ENCODE measurements around the gene FOXP2. TPM values are rescaled to one million over a fixed set of nuclear protein-coding genes. Genes with fewer than 3 reads are reported as not detected.

Gene FOXP2
- polyA plus RNA-seq, 2 of the 4 experiments (the other 2 are of a cell fraction) = 0.05 TPM; not detected in 1

DNA sequence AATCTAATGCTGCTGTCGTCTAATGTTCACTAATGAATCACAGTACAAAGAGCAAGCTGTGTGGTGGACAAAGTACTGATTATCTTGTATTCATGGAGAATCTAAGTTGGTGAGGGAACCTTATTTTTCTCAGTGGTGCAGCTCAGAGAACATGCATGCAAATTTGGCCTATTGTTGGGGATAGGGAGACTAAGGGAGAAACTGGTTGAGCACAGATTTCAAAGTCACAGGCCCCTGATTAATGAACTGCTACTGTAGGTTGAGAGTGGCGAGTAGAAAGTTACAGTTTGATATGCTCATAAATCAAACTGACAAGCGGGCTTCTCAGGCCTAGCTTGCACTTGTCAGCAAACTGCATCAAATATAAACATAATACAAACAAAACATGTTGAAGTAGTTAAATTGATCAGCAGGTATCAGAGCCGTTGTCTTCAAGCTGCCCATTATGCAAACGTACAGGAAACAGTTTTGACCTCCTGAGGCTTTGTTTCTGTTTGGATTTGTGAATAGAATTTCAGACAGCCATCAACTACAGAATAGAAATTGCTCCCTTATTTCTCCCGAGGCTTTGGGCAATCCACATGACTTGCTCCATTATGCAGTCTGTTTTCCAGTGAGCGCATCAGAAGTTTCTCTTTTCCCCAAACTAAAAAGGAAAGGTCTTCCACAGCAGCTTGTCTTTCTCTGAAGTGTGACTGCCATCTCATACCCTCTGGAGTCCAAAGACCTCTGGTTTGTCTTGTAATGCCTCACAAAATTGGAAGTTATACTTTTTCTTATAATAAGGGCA, 215.8 kb downstream of the FOXP2 start:
- Histone ChIP-seq H3K9me3 (no peaks in the 10 kb centered on the region), H3K4me1 (no peaks in the 10 kb centered on the region), H3K4me2 (no peak overlapping the region), H3K27ac (no peak overlapping the region), H3K4me3 (no peak overlapping the region)
- ChIA-PET POLR2A (no interaction called here), CTCF (interaction anchor here (0.7 to 1.2 kb wide), 2 partner anchors 11 to 776 kb away, joined by 3 read pairs; no protein-coding TSS in a partner anchor)
- no peak for DNase-seq (ENCODE audit: low read depth in 1 of 2, low spot score in 1 of 2)
- ATAC-seq = no peak
- FAIRE-seq = no peak
- TF ChIP-seq POLR2A (IDR thresholded peaks at IDR 0.05; ENCODE audit: low read length) = no peak
- TF ChIP-seq KDM1A (IDR thresholded peaks at IDR 0.05; ENCODE audit: low read depth) = no peak
- no peak for TF ChIP-seq CBX2 (IDR thresholded peaks at IDR 0.05; ENCODE audit: borderline replicate concordance, low read depth)
- no peak for TF ChIP-seq EHF (CRISPR knock-in tag; IDR thresholded peaks at IDR 0.05)
- 56% methylated on average over 7 of the region's 7 CpGs for WGBS (ENCODE audit: missing lambda C conversion rate)

DNA sequence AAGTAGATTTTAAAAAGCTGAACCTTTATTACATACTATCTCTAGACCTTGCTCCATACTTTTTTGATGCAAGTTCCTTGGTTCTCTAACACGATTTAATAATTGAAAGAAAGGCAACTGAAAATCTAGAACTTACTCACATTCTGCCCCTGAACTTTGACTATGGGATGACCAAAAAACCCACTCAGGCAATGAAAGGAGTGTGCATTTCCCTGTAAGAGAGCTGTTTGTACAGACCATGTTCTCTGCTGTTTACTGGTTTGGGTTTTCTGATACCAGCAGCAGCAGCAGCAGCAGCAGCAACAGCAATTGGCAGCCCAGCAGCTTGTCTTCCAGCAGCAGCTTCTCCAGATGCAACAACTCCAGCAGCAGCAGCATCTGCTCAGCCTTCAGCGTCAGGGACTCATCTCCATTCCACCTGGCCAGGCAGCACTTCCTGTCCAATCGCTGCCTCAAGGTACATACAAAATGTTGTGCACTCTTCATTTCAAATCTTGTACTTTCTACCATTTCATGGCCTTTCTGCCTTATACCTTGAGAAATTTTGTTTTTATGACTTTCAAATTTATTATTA, 216.7 kb downstream of the FOXP2 start:
- H3K27ac ChIP-seq = no peak overlapping the region
- 66% methylated on average over 3 of the region's 3 CpGs for WGBS (ENCODE audit: missing lambda C conversion rate)
- DNase-seq (ENCODE audit: low read depth in 1 of 2, low spot score in 1 of 2) = no peak
- H3K4me2 ChIP-seq = no peak overlapping the region
- H3K4me3 ChIP-seq = no peak overlapping the region
- ChIA-PET POLR2A (no interaction called here), CTCF (no interaction called here)
- TF ChIP-seq SMC3 (IDR thresholded peaks at IDR 0.05) (no peak), RARB (CRISPR knock-in tag; IDR thresholded peaks at IDR 0.05) (no peak), FOSL2 (IDR thresholded peaks at IDR 0.05) (no peak), FOSL2 (CRISPR knock-in tag; IDR thresholded peaks at IDR 0.05) (no peak), KDM1A (IDR thresholded peaks at IDR 0.05; ENCODE audit: low read depth) (no peak), TP53 (CRISPR knock-in tag; IDR thresholded peaks at IDR 0.05) (no peak), ZFP36 (IDR thresholded peaks at IDR 0.05; ENCODE audit: borderline replicate concordance, partially characterized antibody) (no peak), HDAC2 (IDR thresholded peaks at IDR 0.05) (no peak), POLR2A (IDR thresholded peaks at IDR 0.05; ENCODE audit: low read length) (no peak), ZNF302 (CRISPR knock-in tag; IDR thresholded peaks at IDR 0.05) (no peak), BHLHE40 (IDR thresholded peaks at IDR 0.05; ENCODE audit: low read depth, low read length) (no peak), NFE2L2 (conservative IDR thresholded peaks at IDR 0.05; ENCODE audit: low read length) (no peak), TFCP2L1 (CRISPR knock-in tag; IDR thresholded peaks at IDR 0.05) (no peak), HOXB13 (CRISPR knock-in tag; IDR thresholded peaks at IDR 0.05; ENCODE audit: low read depth) (no peak), PHF8 (IDR thresholded peaks at IDR 0.05; ENCODE audit: borderline replicate concordance, low read depth) (no peak)
- TF ChIP-seq, protein P1, sequence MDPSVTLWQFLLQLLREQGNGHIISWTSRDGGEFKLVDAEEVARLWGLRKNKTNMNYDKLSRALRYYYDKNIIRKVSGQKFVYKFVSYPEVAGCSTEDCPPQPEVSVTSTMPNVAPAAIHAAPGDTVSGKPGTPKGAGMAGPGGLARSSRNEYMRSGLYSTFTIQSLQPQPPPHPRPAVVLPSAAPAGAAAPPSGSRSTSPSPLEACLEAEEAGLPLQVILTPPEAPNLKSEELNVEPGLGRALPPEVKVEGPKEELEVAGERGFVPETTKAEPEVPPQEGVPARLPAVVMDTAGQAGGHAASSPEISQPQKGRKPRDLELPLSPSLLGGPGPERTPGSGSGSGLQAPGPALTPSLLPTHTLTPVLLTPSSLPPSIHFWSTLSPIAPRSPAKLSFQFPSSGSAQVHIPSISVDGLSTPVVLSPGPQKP (IDR thresholded peaks at IDR 0.05; ENCODE audit: low read depth, low read length) = no peak
- TF ChIP-seq, protein P2, sequence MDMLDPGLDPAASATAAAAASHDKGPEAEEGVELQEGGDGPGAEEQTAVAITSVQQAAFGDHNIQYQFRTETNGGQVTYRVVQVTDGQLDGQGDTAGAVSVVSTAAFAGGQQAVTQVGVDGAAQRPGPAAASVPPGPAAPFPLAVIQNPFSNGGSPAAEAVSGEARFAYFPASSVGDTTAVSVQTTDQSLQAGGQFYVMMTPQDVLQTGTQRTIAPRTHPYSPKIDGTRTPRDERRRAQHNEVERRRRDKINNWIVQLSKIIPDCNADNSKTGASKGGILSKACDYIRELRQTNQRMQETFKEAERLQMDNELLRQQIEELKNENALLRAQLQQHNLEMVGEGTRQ (IDR thresholded peaks at IDR 0.05) = no peak
- TF ChIP-seq, protein P3, sequence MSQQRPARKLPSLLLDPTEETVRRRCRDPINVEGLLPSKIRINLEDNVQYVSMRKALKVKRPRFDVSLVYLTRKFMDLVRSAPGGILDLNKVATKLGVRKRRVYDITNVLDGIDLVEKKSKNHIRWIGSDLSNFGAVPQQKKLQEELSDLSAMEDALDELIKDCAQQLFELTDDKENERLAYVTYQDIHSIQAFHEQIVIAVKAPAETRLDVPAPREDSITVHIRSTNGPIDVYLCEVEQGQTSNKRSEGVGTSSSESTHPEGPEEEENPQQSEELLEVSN (IDR thresholded peaks at IDR 0.05; ENCODE audit: borderline replicate concordance, low read depth) = no peak
- TF ChIP-seq, protein P4, sequence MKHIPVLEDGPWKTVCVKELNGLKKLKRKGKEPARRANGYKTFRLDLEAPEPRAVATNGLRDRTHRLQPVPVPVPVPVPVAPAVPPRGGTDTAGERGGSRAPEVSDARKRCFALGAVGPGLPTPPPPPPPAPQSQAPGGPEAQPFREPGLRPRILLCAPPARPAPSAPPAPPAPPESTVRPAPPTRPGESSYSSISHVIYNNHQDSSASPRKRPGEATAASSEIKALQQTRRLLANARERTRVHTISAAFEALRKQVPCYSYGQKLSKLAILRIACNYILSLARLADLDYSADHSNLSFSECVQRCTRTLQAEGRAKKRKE (CRISPR knock-in tag; IDR thresholded peaks at IDR 0.05; ENCODE audit: low read depth) = no peak
- TF ChIP-seq, protein P5, sequence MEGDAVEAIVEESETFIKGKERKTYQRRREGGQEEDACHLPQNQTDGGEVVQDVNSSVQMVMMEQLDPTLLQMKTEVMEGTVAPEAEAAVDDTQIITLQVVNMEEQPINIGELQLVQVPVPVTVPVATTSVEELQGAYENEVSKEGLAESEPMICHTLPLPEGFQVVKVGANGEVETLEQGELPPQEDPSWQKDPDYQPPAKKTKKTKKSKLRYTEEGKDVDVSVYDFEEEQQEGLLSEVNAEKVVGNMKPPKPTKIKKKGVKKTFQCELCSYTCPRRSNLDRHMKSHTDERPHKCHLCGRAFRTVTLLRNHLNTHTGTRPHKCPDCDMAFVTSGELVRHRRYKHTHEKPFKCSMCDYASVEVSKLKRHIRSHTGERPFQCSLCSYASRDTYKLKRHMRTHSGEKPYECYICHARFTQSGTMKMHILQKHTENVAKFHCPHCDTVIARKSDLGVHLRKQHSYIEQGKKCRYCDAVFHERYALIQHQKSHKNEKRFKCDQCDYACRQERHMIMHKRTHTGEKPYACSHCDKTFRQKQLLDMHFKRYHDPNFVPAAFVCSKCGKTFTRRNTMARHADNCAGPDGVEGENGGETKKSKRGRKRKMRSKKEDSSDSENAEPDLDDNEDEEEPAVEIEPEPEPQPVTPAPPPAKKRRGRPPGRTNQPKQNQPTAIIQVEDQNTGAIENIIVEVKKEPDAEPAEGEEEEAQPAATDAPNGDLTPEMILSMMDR (IDR thresholded peaks at IDR 0.05) = no peak
- H3K9me3 ChIP-seq = no peaks in the 10 kb centered on the region
- ATAC-seq = no peak
- H3K4me1 ChIP-seq = no peaks in the 10 kb centered on the region
- FAIRE-seq = no peak
